Neuronal stem cell (in vitro differentiated cells): ENCODE results near the gene SLC22A17.
A peak's percentile ranks its signal among the peaks of the same experiment; 100 is the strongest.
"Not testable (repeated sequence)": the region's sequence is repeated elsewhere in the genome, so short reads cannot be mapped to it uniquely, and the experiment has no call there.

Experiments
- DNase-seq: peaks from one replicate; pipeline ENCODE4 v3.0.0-alpha.2; 2013; ENCODE audit warnings: low spot score
- H2AFZ ChIP-seq: one replicate; pipeline ENCODE4 v1.6.1; 2013; ENCODE audit warnings: mild to moderate bottlenecking, low read length, inconsistent platforms
- H2AK5ac ChIP-seq: 2 replicates; pipeline ENCODE4 v1.6.1; 2013; ENCODE audit warnings: low read depth, mild to moderate bottlenecking, inconsistent platforms, low read length, moderate library complexity, mixed read lengths
- H2BK120ac ChIP-seq: 2 replicates; pipeline ENCODE4 v1.6.1; 2013; ENCODE audit warnings: low read depth, mild to moderate bottlenecking, inconsistent platforms, low read length, moderate library complexity, mixed read lengths
- H2BK12ac ChIP-seq: one replicate; pipeline ENCODE4 v1.6.1; 2013; ENCODE audit warnings: low read length, inconsistent platforms
- H2BK15ac ChIP-seq: 2 replicates; pipeline ENCODE4 v1.6.1; 2013; ENCODE audit warnings: mild to moderate bottlenecking, low read length, inconsistent platforms, mixed read lengths
- H2BK5ac ChIP-seq: one replicate; pipeline ENCODE4 v1.6.1; 2013; ENCODE audit warnings: inconsistent platforms, mild to moderate bottlenecking, low read length, moderate library complexity
- H3K14ac ChIP-seq: one replicate; pipeline ENCODE4 v1.6.1; 2013; ENCODE audit warnings: low read length, inconsistent platforms
- H3K18ac ChIP-seq: 2 replicates; pipeline ENCODE4 v1.6.1; 2013; ENCODE audit warnings: low read length, inconsistent platforms
- H3K23ac ChIP-seq: 2 replicates; pipeline ENCODE4 v1.6.1; 2013; ENCODE audit warnings: low read depth, mild to moderate bottlenecking, mixed read lengths, low read length, inconsistent platforms; ENCODE audit not compliant: poor library complexity
- H3K27ac ChIP-seq: replicated peaks from 3 replicates; pipeline ENCODE4 v1.5.1; 2013; ENCODE audit warnings: low read length, inconsistent platforms
- H3K27me3 ChIP-seq, 3 experiments: 2 replicates each; pipeline ENCODE4 v1.6.1; 2013; ENCODE audit warnings: low read length in 3 of 3, mild to moderate bottlenecking in 2 of 3, inconsistent platforms in 1 of 3, low read depth in 1 of 3, mixed read lengths in 1 of 3, moderate library complexity in 1 of 3; ENCODE audit not compliant: control insufficient read depth in 3 of 3, insufficient read depth in 3 of 3
- H3K36me3 ChIP-seq, 2 donors: replicated peaks in 1 of 2; 2 replicates each; pipeline ENCODE4 v1.6.1; 2013; ENCODE audit warnings: low read length in 2 of 2; ENCODE audit not compliant: control insufficient read depth in 2 of 2, insufficient read depth in 2 of 2
- H3K4ac ChIP-seq: 2 replicates; pipeline ENCODE4 v1.6.1; 2013; ENCODE audit warnings: inconsistent platforms, mild to moderate bottlenecking, low read length, moderate library complexity
- H3K4me1 ChIP-seq, 2 donors: 1 replicate in 1 of 2; 2 replicates in 1 of 2; pipeline ENCODE4 v1.6.1; 2013; ENCODE audit warnings: low read length in 2 of 2, low read depth in 1 of 2; ENCODE audit not compliant: control insufficient read depth in 2 of 2, insufficient read depth in 1 of 2
- H3K4me2 ChIP-seq: one replicate; pipeline ENCODE4 v1.6.1; 2013; ENCODE audit warnings: mild to moderate bottlenecking, low read length, inconsistent platforms; ENCODE audit not compliant: insufficient read depth, poor library complexity, severe bottlenecking
- H3K4me3 ChIP-seq, 2 donors: 2 replicates each; pipeline ENCODE4 v1.5.1; 2013; ENCODE audit warnings: low read length in 2 of 2, mild to moderate bottlenecking in 2 of 2, inconsistent platforms in 1 of 2, moderate library complexity in 1 of 2
- H3K79me1 ChIP-seq: one replicate; pipeline ENCODE4 v1.6.1; 2013; ENCODE audit warnings: low read depth, mild to moderate bottlenecking, inconsistent platforms, low read length, moderate library complexity
- H3K9ac ChIP-seq: one replicate; pipeline ENCODE4 v1.6.1; 2013; ENCODE audit warnings: mild to moderate bottlenecking, low read depth, low read length, inconsistent platforms; ENCODE audit not compliant: poor library complexity
- H3K9me3 ChIP-seq, 2 donors: replicated peaks in 1 of 2; 2 replicates each; pipeline versions ENCODE3 to v1.6.1; 2013; ENCODE audit warnings: low read length in 2 of 2, mild to moderate bottlenecking in 2 of 2, inconsistent platforms in 1 of 2, low read depth in 1 of 2, mixed read lengths in 1 of 2, moderate library complexity in 1 of 2; ENCODE audit not compliant: control insufficient read depth in 2 of 2, insufficient read depth in 1 of 2
- H4K8ac ChIP-seq: one replicate; pipeline ENCODE4 v1.6.1; 2013; ENCODE audit warnings: low read depth, mild to moderate bottlenecking, inconsistent platforms, low read length, moderate library complexity
- H4K91ac ChIP-seq: one replicate; pipeline ENCODE4 v1.6.1; 2013; ENCODE audit warnings: low read length, low read depth, mild to moderate bottlenecking, inconsistent platforms; ENCODE audit not compliant: poor library complexity
- WGBS, 2 donors: extraction: QIAGEN DNeasy Blood & Tissue Kit; methylation state at CpG; one replicate each; pipeline ENCODE4 v1.1.7; 2013; ENCODE audit warnings: missing lambda C conversion rate in 2 of 2, mixed read lengths in 1 of 2; ENCODE audit not compliant: insufficient read length in 2 of 2, insufficient replicate concordance in 1 of 2; ENCODE audit errors: extremely low coverage in 2 of 2; 5-methylcytosine and 5-hydroxymethylcytosine counted together

SLC22A17 gene

GRCh38 chr14:23387916-23388882 lies 35.5 kb upstream of the SLC22A17 start:
- Histone ChIP-seq H2BK5ac (no peak overlapping the region), H2AK5ac (peak overlapping the region; percentile 50), H3K18ac (peak overlapping the region; percentile 34), H3K4ac (no peak overlapping the region), H3K4me3 (no peak overlapping the region), H3K36me3 (no peaks in the 10 kb centered on the region), H3K23ac (no peak overlapping the region), H3K14ac (no peak overlapping the region), H3K4me2 (no peak overlapping the region), H3K9ac (no peak overlapping the region), H3K9me3 (no peaks in the 10 kb centered on the region), H4K8ac (no peak overlapping the region), H2BK12ac (no peak overlapping the region), H2AFZ (no peak overlapping the region), H3K27me3 (peaks cover 0 to 41% (median 0%) of the 10 kb centered on the region in 3 experiments), H4K91ac (no peak overlapping the region), H3K79me1 (no peaks in the 10 kb centered on the region), H2BK15ac (peak overlapping the region; percentile 20), H2BK120ac (peak overlapping the region; percentile 7), H3K4me1 (no peaks in the 10 kb centered on the region), H3K27ac (no peak overlapping the region)
- no CpG with 5 or more reads among the region's 26 CpGs for WGBS, 2 donors
- no peak for DNase-seq

GRCh38 chr14:23386999-23387398 lies 34.3 kb upstream of the SLC22A17 start:
- H3K9me3 ChIP-seq = no peaks in the 10 kb centered on the region
- DNase-seq = no peak
- H3K36me3 ChIP-seq = no peaks in the 10 kb centered on the region
- peaks cover 0 to 48% (median 0%) of the 10 kb centered on the region in 3 experiments for H3K27me3 ChIP-seq
- H2BK5ac ChIP-seq = no peak overlapping the region
- no peak overlapping the region for H3K4me3 ChIP-seq
- H3K18ac ChIP-seq = no peak overlapping the region
- no peak overlapping the region for H3K14ac ChIP-seq
- H4K8ac ChIP-seq = no peak overlapping the region
- H3K79me1 ChIP-seq = no peaks in the 10 kb centered on the region
- no peak overlapping the region for H2BK15ac ChIP-seq
- no peak overlapping the region for H2BK120ac ChIP-seq
- no peak overlapping the region for H3K23ac ChIP-seq
- no peak overlapping the region for H3K4ac ChIP-seq
- no peaks in the 10 kb centered on the region for H3K4me1 ChIP-seq
- WGBS, 2 donors = no CpG with 5 or more reads among the region's 1 CpG
- H3K9ac ChIP-seq = no peak overlapping the region
- H2AFZ ChIP-seq = no peak overlapping the region
- H3K27ac ChIP-seq = no peak overlapping the region
- H4K91ac ChIP-seq = no peak overlapping the region
- no peak overlapping the region for H2BK12ac ChIP-seq
- no peak overlapping the region for H3K4me2 ChIP-seq
- H2AK5ac ChIP-seq = no peak overlapping the region

- H2AFZ ChIP-seq, H2BK12ac ChIP-seq, H3K9ac ChIP-seq, H4K8ac ChIP-seq, H3K36me3 ChIP-seq, H3K4me2 ChIP-seq, H3K4me3 ChIP-seq, H2BK15ac ChIP-seq, H3K9me3 ChIP-seq, H3K4ac ChIP-seq, H3K79me1 ChIP-seq, H3K14ac ChIP-seq, H3K23ac ChIP-seq, H2BK120ac ChIP-seq, DNase-seq, H2BK5ac ChIP-seq, H3K27ac ChIP-seq, H3K18ac ChIP-seq, H4K91ac ChIP-seq, H3K4me1 ChIP-seq: not testable (repeated sequence)
- Histone ChIP-seq H2AK5ac (peak overlapping the region; percentile 26), H3K27me3 (peaks cover 0 to 41% (median 0%) of the 10 kb centered on the region in 3 experiments)
- no CpG with 5 or more reads among the region's 17 CpGs for WGBS, 2 donors
Observed at GRCh38 chr14:23386266-23386657, 33.6 kb upstream of the SLC22A17 start.

- Histone ChIP-seq H2BK5ac (no peak overlapping the region), H3K36me3 (no peaks in the 10 kb centered on the region), H2BK15ac (no peak overlapping the region), H3K4me2 (no peak overlapping the region), H3K27ac (no peak overlapping the region), H2BK120ac (no peak overlapping the region), H3K23ac (peak overlapping the region; percentile 43), H2AK5ac (peak overlapping the region; percentile 37), H3K79me1 (no peaks in the 10 kb centered on the region), H3K4me1 (no peaks in the 10 kb centered on the region), H4K8ac (no peak overlapping the region), H4K91ac (no peak overlapping the region), H3K9ac (no peak overlapping the region), H2BK12ac (no peak overlapping the region), H3K27me3 (peaks cover 0 to 38% (median 0%) of the 10 kb centered on the region in 3 experiments), H3K14ac (no peak overlapping the region), H3K18ac (no peak overlapping the region), H3K4me3 (no peak overlapping the region), H2AFZ (no peak overlapping the region), H3K4ac (no peak overlapping the region), H3K9me3 (no peaks in the 10 kb centered on the region)
- DNase-seq = no peak
- WGBS, 2 donors = no CpG with 5 or more reads among the region's 18 CpGs
Observed at GRCh38 chr14:23385642-23386265, 33.1 kb upstream of the SLC22A17 start.
